ENCODE measurements around the gene ANKRD34C. TPM values are rescaled to one million over a fixed set of nuclear protein-coding genes. Genes with fewer than 3 reads are reported as not detected.
"Not testable (repeated sequence)": the region's sequence is repeated elsewhere in the genome, so short reads cannot be mapped to it uniquely, and the experiment has no call there.

Gene ANKRD34C
- total RNA-seq, 2 donors from 2014 or later = 0.13 TPM; not detected in 1

- ATAC-seq (peak in 1 of 2 donors; percentile 57), DNase-seq (no peak)
- intact Hi-C loops (cut with DNase I) = no loop called here
Measured at GRCh38 chr15:79310612-79310984, 28.1 kb downstream of the ANKRD34C start.

DNA sequence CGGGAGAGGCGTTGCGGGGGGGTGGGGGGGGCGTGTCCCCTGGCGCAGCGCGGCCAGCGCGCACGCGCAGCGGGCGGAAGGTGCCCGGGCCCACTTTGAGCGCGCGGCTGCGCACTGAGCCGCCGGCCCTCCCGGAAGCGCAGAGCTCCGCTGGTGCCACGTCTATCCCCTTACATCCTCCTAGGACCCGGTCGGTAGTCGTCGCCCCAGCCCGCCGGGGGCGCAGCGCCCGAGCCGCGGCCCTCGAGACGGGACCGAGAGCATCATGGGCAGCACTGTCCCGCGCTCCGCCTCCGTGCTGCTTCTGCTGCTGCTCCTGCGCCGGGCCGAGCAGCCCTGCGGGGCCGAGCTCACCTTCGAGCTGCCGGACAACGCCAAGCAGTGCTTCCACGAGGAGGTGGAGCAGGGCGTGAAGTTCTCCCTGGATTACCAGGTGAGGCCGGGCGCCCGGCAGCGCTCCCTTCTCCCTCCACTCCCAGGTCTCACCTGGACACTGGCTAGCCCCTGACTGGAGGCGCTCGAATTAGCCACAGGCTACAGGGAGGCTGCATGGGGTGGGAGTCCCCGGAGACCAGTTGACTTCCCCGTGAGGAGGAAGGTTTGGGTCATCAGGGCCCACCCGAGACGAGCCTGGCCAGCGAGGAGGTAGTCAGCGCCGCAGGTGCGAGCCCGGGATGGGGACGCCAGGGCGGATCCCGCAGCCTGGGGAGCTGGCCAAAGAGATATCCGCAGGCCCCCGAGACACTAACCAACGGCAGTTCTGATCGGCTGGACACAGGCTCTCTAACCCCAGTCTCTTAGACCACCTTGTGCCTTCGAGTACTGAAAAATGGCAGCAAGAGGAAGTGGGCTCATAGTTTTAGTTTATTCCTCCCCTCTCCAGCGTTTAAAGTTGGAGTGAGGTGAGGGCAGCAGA, 28.7 kb downstream of the ANKRD34C start, which contains the start of gene TMED3:
Gene TMED3 (plus strand): TSS at position 128 of the 916 bp plus-strand sequence. CDS start 138 bp downstream, at position 266.
- ATAC-seq (peak; percentile 96 to 99), DNase-seq (peak; percentile 83)
- intact Hi-C loops (cut with DNase I) = no loop called here

DNA sequence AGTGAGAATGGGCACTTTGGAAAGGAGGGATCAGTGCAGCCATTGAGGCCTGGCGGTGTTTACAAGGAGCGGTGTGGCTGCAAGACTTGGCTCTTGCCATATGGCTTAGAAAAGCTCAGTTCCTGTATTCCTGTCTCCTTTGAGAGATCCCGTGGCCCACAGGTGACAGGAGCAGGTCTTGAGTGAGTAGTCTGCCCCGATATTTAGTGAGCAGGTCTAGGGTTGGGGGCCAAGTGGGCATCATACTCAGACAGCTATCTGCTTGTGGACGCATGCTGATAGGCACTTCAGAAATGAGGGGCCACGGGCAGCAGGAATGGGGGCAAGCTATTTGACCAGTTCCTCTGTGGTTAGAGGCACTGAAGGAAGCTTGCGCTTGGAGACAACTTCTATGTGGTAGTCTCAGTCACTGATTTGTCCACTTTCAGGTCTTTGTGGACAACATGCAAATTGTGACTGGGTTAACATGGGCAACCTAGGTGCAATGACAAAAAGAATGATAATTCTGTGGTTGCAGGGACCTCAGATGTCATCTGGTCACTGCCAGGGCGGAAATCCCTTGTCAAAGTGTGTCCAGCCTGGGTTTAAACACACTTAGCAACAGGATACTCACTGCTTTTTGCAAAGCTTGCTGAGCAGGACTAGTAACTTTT, 29.5 kb downstream of the ANKRD34C start:
- DNase-seq = no peak
- intact Hi-C loops (cut with DNase I) = no loop called here
- no peak for ATAC-seq

- DNase-seq (no peak), ATAC-seq (no peak)
- intact Hi-C loops (cut with DNase I) = no loop called here
Measured at GRCh38 chr15:79314186-79314585, 31.7 kb downstream of the ANKRD34C start.

DNA sequence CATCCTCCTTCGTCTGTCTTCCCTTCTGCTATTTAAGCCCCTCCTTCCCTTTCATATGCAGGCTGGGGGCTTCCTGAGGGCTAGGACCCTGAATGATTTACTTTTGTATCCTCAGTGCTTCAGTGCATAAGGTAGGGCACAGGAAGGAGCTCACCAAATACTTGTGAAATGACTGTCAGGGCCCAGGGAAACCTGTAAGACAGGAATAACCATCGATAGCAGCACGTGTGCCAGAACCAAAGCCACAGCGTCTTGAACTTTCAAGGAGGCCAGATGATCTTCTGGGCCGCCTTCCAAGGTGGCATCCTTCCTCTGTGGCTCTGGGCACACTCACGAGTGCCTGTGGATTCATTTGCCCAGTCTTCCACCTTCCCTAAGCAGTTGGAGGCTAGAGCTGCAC, 32.3 kb downstream of the ANKRD34C start:
- DNase-seq (no peak), ATAC-seq (no peak)
- intact Hi-C loops (cut with DNase I) = no loop called here

GRCh38 chr15:79315623-79316328, 33.3 kb downstream of the ANKRD34C start:
- intact Hi-C loops (cut with DNase I) = no loop called here
- peak in 1 of 2 donors; percentile 31 for ATAC-seq
- no peak for DNase-seq

DNA sequence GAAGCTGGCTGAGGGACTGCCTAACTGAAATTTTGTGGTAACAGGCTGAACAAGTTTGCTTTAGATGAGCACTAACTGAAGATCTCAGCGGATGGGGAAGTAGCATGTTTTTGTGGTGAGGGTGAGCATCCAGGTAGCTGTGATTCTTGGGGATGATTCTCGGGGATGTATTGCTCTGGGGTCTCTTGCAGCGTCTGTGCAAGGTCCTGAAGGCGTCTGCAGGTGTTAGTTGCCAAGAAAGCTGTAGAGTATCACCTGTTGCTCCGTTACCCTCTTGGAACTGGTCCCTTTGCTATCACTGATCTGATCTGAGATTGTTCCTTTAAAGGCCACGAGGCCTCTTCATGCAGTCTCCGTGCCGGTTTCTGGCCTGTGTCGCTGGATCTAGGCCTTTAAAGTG, 34.3 kb downstream of the ANKRD34C start:
- ATAC-seq = no peak
- DNase-seq = no peak
- intact Hi-C loops (cut with DNase I) = no loop called here

DNA sequence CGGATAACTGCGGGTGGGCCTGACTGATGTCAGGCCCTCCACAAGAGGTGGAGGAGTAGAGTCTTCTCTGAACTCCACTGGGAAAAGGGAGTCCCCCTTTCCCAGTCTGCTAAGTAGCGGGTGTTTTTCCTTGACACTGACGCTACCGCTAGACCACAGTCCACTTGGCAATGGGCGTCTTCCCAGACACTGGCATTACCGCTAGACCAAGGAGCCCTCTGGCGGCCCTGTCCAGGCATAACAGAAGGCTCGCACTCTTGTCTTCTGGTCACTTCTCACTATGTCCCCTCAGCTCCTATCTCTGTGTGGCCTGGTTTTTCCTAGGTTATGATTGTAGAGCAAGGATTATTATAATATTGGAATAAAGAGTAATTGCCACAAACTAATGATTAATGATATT, 37.5 kb downstream of the ANKRD34C start:
- DNase-seq; intact Hi-C loops (cut with DNase I); ATAC-seq: not testable (repeated sequence)

DNA sequence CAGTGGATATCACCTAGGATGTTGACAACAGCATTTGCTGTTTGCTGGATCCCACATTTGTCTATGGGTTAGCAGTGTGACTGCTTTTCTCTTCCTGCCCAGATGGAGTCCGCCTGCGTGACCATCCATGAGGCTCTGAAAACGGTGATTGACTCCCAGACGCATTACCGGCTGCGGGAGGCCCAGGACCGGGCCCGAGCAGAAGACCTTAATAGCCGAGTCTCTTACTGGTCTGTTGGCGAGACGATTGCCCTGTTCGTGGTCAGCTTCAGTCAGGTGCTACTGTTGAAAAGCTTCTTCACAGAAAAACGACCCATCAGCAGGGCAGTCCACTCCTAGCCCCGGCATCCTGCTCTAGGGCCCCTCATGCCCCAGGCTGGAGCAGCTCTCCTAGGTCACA, 39.4 kb downstream of the ANKRD34C start:
- no peak for ATAC-seq

DNA sequence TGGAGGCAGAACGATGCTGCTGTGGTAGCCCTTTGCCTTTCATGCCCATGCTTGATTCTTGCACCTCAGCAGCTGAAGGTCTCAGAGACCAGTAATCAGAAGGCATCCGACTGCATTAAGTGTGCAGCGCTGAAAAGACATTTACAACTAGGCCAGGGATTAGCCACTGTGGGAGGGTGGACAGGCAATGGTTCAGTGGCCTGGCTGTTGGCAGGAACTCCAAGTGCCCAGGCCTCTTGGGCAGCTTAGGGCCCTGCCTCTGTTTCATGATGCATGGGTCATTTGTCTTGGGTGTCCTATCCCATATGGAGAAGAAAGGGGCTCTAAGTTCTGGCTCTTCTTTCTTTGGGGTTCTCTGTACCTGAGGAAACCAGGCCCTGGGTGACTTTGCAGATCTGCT, 39.8 kb downstream of the ANKRD34C start:
- no peak for ATAC-seq
- intact Hi-C loops (cut with DNase I) = no loop called here
- DNase-seq = no peak

More for the DNA sequence above, 39.4 kb downstream of the ANKRD34C start:
- intact Hi-C loops (cut with DNase I) = no loop called here
- no peak for DNase-seq

- no peak for ATAC-seq
- intact Hi-C loops (cut with DNase I) = no loop called here
- DNase-seq = no peak
Measured at GRCh38 chr15:79322945-79323344, 40.4 kb downstream of the ANKRD34C start.

- intact Hi-C loops (cut with DNase I) = no loop called here
- no peak for DNase-seq
- no peak for ATAC-seq
Measured at GRCh38 chr15:79329171-79329611, 46.7 kb downstream of the ANKRD34C start.

Other genes with a start within 250 kb of the ANKRD34C start
- gene RASGRF1, start 191.9 kb upstream of the ANKRD34C start, total RNA-seq = not detected
- gene TMED3, start 28.4 kb downstream of the ANKRD34C start, total RNA-seq = 10 to 100 TPM; 32.4 to 37.1 TPM
- gene MINAR1, start 149.6 kb downstream of the ANKRD34C start, total RNA-seq = under 1 TPM; 0.12 to 0.34 TPM

Data from left cardiac atrium (tissue), 4 donors.